ENCODE data around the gene PJA2. TPM values are rescaled to one million over a fixed set of nuclear protein-coding genes. Genes with fewer than 3 reads are reported as not detected.

PJA2 gene
- polyA plus RNA-seq, 3 donors, result 36.2 to 74.1 (median 49.7) TPM

DNA sequence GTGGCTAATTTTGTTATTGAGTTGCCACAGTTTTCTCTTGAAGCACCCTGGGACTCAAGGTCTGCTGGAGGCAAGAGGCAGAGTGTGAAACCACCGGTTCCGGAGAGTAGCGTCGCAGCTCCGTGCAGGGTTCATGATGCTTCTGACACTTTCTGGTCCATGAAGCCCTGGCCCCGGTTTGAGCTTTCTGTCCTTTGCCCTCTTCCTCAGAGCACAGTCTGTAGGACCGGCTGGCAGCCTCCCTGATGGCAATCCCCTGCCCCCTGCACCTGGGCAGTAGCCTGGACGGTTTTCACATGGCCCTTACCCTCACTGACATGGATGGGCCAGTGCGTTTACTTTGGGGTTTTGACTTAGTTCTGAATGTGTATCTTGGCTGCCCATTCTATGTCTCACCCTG is 111.9 kb downstream of the PJA2 start:
- DNase-seq, result no peak
- no peak for TF ChIP-seq CTCF (IDR thresholded peaks at IDR 0.05)
- H3K27me3 Mint-ChIP-seq (ENCODE audit: low read depth in 3 of 3), result peaks cover 0 to 4% (median 0%) of the 10 kb centered on the region in 3 donors
- Histone ChIP-seq H3K27ac (ENCODE audit: low read depth in 1 of 2, low read length in 2 of 2) (no peak overlapping the region), H3K9me3 (replicated peaks in 1 of 2; ENCODE audit: control insufficient read depth in 1 of 2, insufficient read depth in 1 of 2, low read length in 2 of 2) (no peaks in the 10 kb centered on the region), H3K79me2 (ENCODE audit: insufficient read depth, low read length) (no peaks in the 10 kb centered on the region), H3K27me3 (ENCODE audit: control insufficient read depth in 2 of 2, insufficient read depth in 2 of 2, low read length in 2 of 2) (no peaks in the 10 kb centered on the region), H4K20me1 (ENCODE audit: insufficient read depth, low read length) (no peaks in the 10 kb centered on the region), H2AFZ (ENCODE audit: insufficient read depth, low read depth, low read length, poor library complexity, severe bottlenecking) (no peak overlapping the region), H3K4me1 (ENCODE audit: control insufficient read depth in 1 of 2, insufficient read depth in 2 of 2, low read length in 2 of 2) (no peaks in the 10 kb centered on the region), H3K36me3 (replicated peaks in 1 of 2; ENCODE audit: control insufficient read depth in 1 of 2, insufficient read depth in 2 of 2, low read length in 2 of 2) (no peaks in the 10 kb centered on the region), H3K4me3 (replicated peaks in 1 of 3; ENCODE audit: low read depth in 2 of 3, low read length in 3 of 3) (no peak overlapping the region), H3K9ac (ENCODE audit: insufficient read depth, low read length, poor library complexity, severe bottlenecking) (no peak overlapping the region), H3K4me2 (replicated peaks; ENCODE audit: extremely low read depth, low read length, poor library complexity, severe bottlenecking) (no peak overlapping the region)
- H3K9me3 Mint-ChIP-seq, result peaks cover 0 to 6% (median 3%) of the 10 kb centered on the region in 7 donors
- H3K27ac Mint-ChIP-seq, result no peak overlapping the region
- intact Hi-C loops (cut with micrococcal nuclease), result no loop called here
- H3K4me1 Mint-ChIP-seq, result no peaks in the 10 kb centered on the region
- H3K36me3 Mint-ChIP-seq, result no peaks in the 10 kb centered on the region
- no peak overlapping the region for H3K4me3 Mint-ChIP-seq
- WGBS (ENCODE audit: insufficient coverage), result 92% methylated on average over 8 of the region's 9 CpGs

- TF ChIP-seq CTCF (IDR thresholded peaks at IDR 0.05), result no peak
- no peaks in the 10 kb centered on the region for H3K4me1 Mint-ChIP-seq
- Histone ChIP-seq H3K9ac (ENCODE audit: insufficient read depth, low read length, poor library complexity, severe bottlenecking) (no peak overlapping the region), H3K36me3 (replicated peaks in 1 of 2; ENCODE audit: control insufficient read depth in 1 of 2, insufficient read depth in 2 of 2, low read length in 2 of 2) (no peaks in the 10 kb centered on the region), H2AFZ (ENCODE audit: insufficient read depth, low read depth, low read length, poor library complexity, severe bottlenecking) (no peak overlapping the region), H4K20me1 (ENCODE audit: insufficient read depth, low read length) (no peaks in the 10 kb centered on the region), H3K4me2 (replicated peaks; ENCODE audit: extremely low read depth, low read length, poor library complexity, severe bottlenecking) (no peak overlapping the region), H3K4me1 (ENCODE audit: control insufficient read depth in 1 of 2, insufficient read depth in 2 of 2, low read length in 2 of 2) (no peaks in the 10 kb centered on the region), H3K9me3 (replicated peaks in 1 of 2; ENCODE audit: control insufficient read depth in 1 of 2, insufficient read depth in 1 of 2, low read length in 2 of 2) (peaks cover 18 to 35% of the 10 kb centered on the region in 2 donors), H3K79me2 (ENCODE audit: insufficient read depth, low read length) (no peaks in the 10 kb centered on the region), H3K27me3 (ENCODE audit: control insufficient read depth in 2 of 2, insufficient read depth in 2 of 2, low read length in 2 of 2) (no peaks in the 10 kb centered on the region), H3K4me3 (replicated peaks in 1 of 3; ENCODE audit: low read depth in 2 of 3, low read length in 3 of 3) (no peak overlapping the region), H3K27ac (ENCODE audit: low read depth in 1 of 2, low read length in 2 of 2) (no peak overlapping the region)
- DNase-seq, result no peak
- 98% methylated on average over 5 of the region's 6 CpGs for WGBS (ENCODE audit: insufficient coverage)
- no peak overlapping the region for H3K27ac Mint-ChIP-seq
- H3K27me3 Mint-ChIP-seq (ENCODE audit: low read depth in 3 of 3), result no peaks in the 10 kb centered on the region
- no peaks in the 10 kb centered on the region for H3K36me3 Mint-ChIP-seq
- intact Hi-C loops (cut with micrococcal nuclease), result no loop called here
- H3K4me3 Mint-ChIP-seq, result no peak overlapping the region
- peaks cover 24 to 39% (median 30%) of the 10 kb centered on the region in 7 donors for H3K9me3 Mint-ChIP-seq
Measured at GRCh38 chr5:109291090-109291489, 118.7 kb downstream of the PJA2 start.

Measured in CD14-positive monocyte (primary cell).